A549 (cell line): Measurements from ENCODE around the gene VARS2. TPM values are rescaled to one million over a fixed set of nuclear protein-coding genes. Genes with fewer than 3 reads are reported as not detected.

ENCODE experiments used
- ATAC-seq, 2 experiments: fragments of 200-7000 bp in 1 of 2; fragments of >200 bp in 1 of 2; cut with Nextera tagmentation in 1 of 2; cut with Tn5 transposase in 1 of 2; 3 replicates each; pipeline versions ENCODE4 v1.8.0 to v1.9.1; 2018 to 2020; ENCODE audit warnings: mild to moderate bottlenecking in 1 of 2, moderate library complexity in 1 of 2
- CTCF ChIA-PET: fragments of 300-600 bp; sonication (Branson Sonifier 250); formaldehyde crosslinking; extraction: SDS; loops from one replicate; lab custom pipeline; 2021; ENCODE audit warnings: antibody characterized with exemption, inconsistent platforms; lab: Yijun Ruan, JAX
- POLR2A ChIA-PET: fragments of 350-600 bp; formaldehyde crosslinking; extraction: SDS; loops from one replicate; lab custom pipeline; 2021; ENCODE audit warnings: antibody characterized with exemption, inconsistent platforms; lab: Yijun Ruan, JAX
- DNase-seq, 2 experiments: peaks; one replicate each; pipeline versions ENCODE4 v3.0.0 to v3.0.0-alpha.2; 2011 to 2016; ENCODE audit warnings: low read depth in 1 of 2, low spot score in 1 of 2
- FAIRE-seq: peaks from 2 replicates; lab custom pipeline; 2011; peaks lifted over from hg19 to GRCh38; lab: Jason Lieb, UNC
- H3K27ac ChIP-seq, 2 experiments: fragments of >200 bp; sonication (Bioruptor Twin); formaldehyde crosslinking; 3 replicates each; pipeline ENCODE4 v1.5.1; 2016 to 2017
- H3K4me1 ChIP-seq: fragments of >200 bp; sonication (Bioruptor Twin); formaldehyde crosslinking; 3 replicates; pipeline ENCODE4 v1.6.1; 2016
- H3K4me2 ChIP-seq: fragments of >200 bp; sonication (Bioruptor Twin); formaldehyde crosslinking; 3 replicates; pipeline ENCODE4 v1.6.1; 2016
- H3K4me3 ChIP-seq: fragments of >200 bp; sonication (Bioruptor Twin); formaldehyde crosslinking; 3 replicates; pipeline ENCODE4 v1.5.1; 2016
- H3K9me3 ChIP-seq: fragments of >200 bp; sonication (Bioruptor Twin); formaldehyde crosslinking; 3 replicates; pipeline ENCODE4 v1.6.1; 2016
- BHLHE40 ChIP-seq: IDR thresholded peaks from 2 replicates; pipeline ENCODE4 v1.6.1; 2012; ENCODE audit warnings: low read depth, low read length, inconsistent platforms
- CBX2 ChIP-seq: fragments of 200-600 bp; sonication (generic); IDR thresholded peaks from 2 replicates; pipeline ENCODE4 v1.6.1; 2016; ENCODE audit warnings: low read depth, mild to moderate bottlenecking, borderline replicate concordance
- CBX8 ChIP-seq: fragments of 200-600 bp; sonication (generic); IDR thresholded peaks from 2 replicates; pipeline ENCODE4 v1.6.1; 2016
- CHD2 ChIP-seq: fragments of 150-350 bp; IDR thresholded peaks from 2 replicates; pipeline ENCODE4 v1.6.1; 2014; ENCODE audit warnings: low read length; ENCODE audit not compliant: partially characterized antibody
- EHMT2 ChIP-seq: fragments of 200-600 bp; sonication (generic); IDR thresholded peaks from 2 replicates; pipeline ENCODE4 v1.6.1; 2016; ENCODE audit warnings: antibody characterized with exemption, low read depth, mild to moderate bottlenecking, moderate library complexity
- FOSB ChIP-seq: fragments of 250-450 bp; sonication (Bioruptor Pico); IDR thresholded peaks from 2 replicates; pipeline ENCODE4 v1.5.0; 2020; ENCODE audit warnings: mild to moderate bottlenecking, moderate library complexity
- FOSL2 ChIP-seq, 2 experiments: fragments of 450-650 bp in 1 of 2; fragments of >200 bp in 1 of 2; sonication (Bioruptor Twin) in 1 of 2; formaldehyde crosslinking; IDR thresholded peaks; 2 replicates each; pipeline versions ENCODE4 v1.5.0 to v1.6.1; 2016 to 2020; ENCODE audit warnings: mild to moderate bottlenecking in 1 of 2, moderate library complexity in 1 of 2
- FOXS1 ChIP-seq: fragments of 250-450 bp; sonication (Bioruptor Pico); IDR thresholded peaks from 2 replicates; pipeline ENCODE4 v1.5.0; 2020; ENCODE audit warnings: mild to moderate bottlenecking, moderate library complexity
- GATA3 ChIP-seq: IDR thresholded peaks from 2 replicates; pipeline ENCODE4 v1.6.1; 2012; ENCODE audit warnings: borderline replicate concordance
- HEYL ChIP-seq: fragments of 250-450 bp; sonication (Bioruptor Pico); IDR thresholded peaks from 2 replicates; pipeline ENCODE4 v1.8.0; 2021; ENCODE audit warnings: mild to moderate bottlenecking, moderate library complexity
- HOXB13 ChIP-seq: fragments of 250-450 bp; sonication (Bioruptor Pico); IDR thresholded peaks from 2 replicates; pipeline ENCODE4 v1.5.0; 2020; ENCODE audit warnings: low read depth, mild to moderate bottlenecking, moderate library complexity
- HOXB5 ChIP-seq: fragments of 250-450 bp; sonication (Bioruptor Pico); IDR thresholded peaks from 2 replicates; pipeline ENCODE4 v1.5.0; 2020; ENCODE audit warnings: mild to moderate bottlenecking, moderate library complexity
- MAFK ChIP-seq: fragments of 450-650 bp; IDR thresholded peaks from 2 replicates; pipeline ENCODE4 v1.6.1; 2014; ENCODE audit not compliant: partially characterized antibody
- MAZ ChIP-seq: fragments of 150-350 bp; IDR thresholded peaks from 2 replicates; pipeline ENCODE4 v1.6.1; 2014; ENCODE audit warnings: antibody characterized with exemption, low read depth, low read length, borderline replicate concordance
- MYC ChIP-seq: IDR thresholded peaks from 2 replicates; pipeline ENCODE4 v1.6.1; 2012; ENCODE audit warnings: mild to moderate bottlenecking, inconsistent platforms, low read length, improper control_type of control experiment, borderline replicate concordance
- NFE2L2 ChIP-seq: fragments of 150-350 bp; conservative IDR thresholded peaks from 2 replicates; pipeline ENCODE4 v1.6.1; 2014; ENCODE audit warnings: low read length
- NR3C1 ChIP-seq: fragments of >200 bp; sonication (Bioruptor Twin); formaldehyde crosslinking; IDR thresholded peaks from 3 replicates; pipeline ENCODE4 v1.6.1; 2017
- POLR2AphosphoS2 ChIP-seq: conservative IDR thresholded peaks from 2 replicates; pipeline ENCODE4 v1.6.1; 2012; ENCODE audit warnings: low read length, improper control_type of control experiment, inconsistent platforms
- RCOR1 ChIP-seq: fragments of 150-350 bp; IDR thresholded peaks from 2 replicates; pipeline ENCODE4 v1.6.1; 2014; ENCODE audit warnings: antibody characterized with exemption, low read length, low read depth
- RNF2 ChIP-seq: fragments of 200-600 bp; sonication (generic); IDR thresholded peaks from 2 replicates; pipeline ENCODE4 v1.6.1; 2016; ENCODE audit warnings: low read depth, mild to moderate bottlenecking, antibody characterized with exemption, moderate library complexity, borderline replicate concordance
- SREBF2 ChIP-seq: fragments of 450-650 bp; IDR thresholded peaks from 2 replicates; pipeline ENCODE4 v1.6.1; 2014; ENCODE audit warnings: mild to moderate bottlenecking, moderate library complexity
- TP53 ChIP-seq: fragments of 250-450 bp; sonication (Bioruptor Pico); IDR thresholded peaks from 2 replicates; pipeline ENCODE4 v1.5.0; 2021; ENCODE audit warnings: mild to moderate bottlenecking, moderate library complexity
- ZC3H11A ChIP-seq: fragments of 450-650 bp; IDR thresholded peaks from 2 replicates; pipeline ENCODE4 v1.6.1; 2014; ENCODE audit warnings: antibody characterized with exemption, mild to moderate bottlenecking
- ZNF302 ChIP-seq: fragments of 250-450 bp; sonication (Bioruptor Pico); IDR thresholded peaks from 2 replicates; pipeline ENCODE4 v1.9.0; 2021; ENCODE audit warnings: inconsistent platforms, mild to moderate bottlenecking, moderate library complexity
- WGBS: methylation state at CpG from one replicate; pipeline ENCODE4 v1.1.6; 2017; ENCODE audit errors: missing lambda C conversion rate; 5-methylcytosine and 5-hydroxymethylcytosine counted together
- polyA plus RNA-seq, 4 experiments: library from polyadenylated mRNA; depleted of rRNA in 3 of 4; stranded (reverse); fragments of >200 nt; fragmentation: RNase III in 1 of 4; extraction: RNeasy Plus Mini Kit Qiagen cat#74134 plus additional on column Dnase treatment in 1 of 4; gene quantifications; 2 replicates in 3 of 4; 3 replicates in 1 of 4; pipeline ENCODE4 v1.2.3, GENCODE V29; 2011 to 2017
- TF ChIP-seq, protein P1 (sequence below): IDR thresholded peaks from 2 replicates; pipeline ENCODE4 v1.6.1; 2012
- TF ChIP-seq, protein P2 (sequence below): fragments of 250-450 bp; sonication (Bioruptor Pico); IDR thresholded peaks from 2 replicates; pipeline ENCODE4 v1.5.0; 2021; ENCODE audit warnings: mild to moderate bottlenecking, moderate library complexity, borderline replicate concordance
- TF ChIP-seq, protein P3 (sequence below): IDR thresholded peaks from 2 replicates; pipeline ENCODE4 v1.6.1; 2012
- TF ChIP-seq, protein P4 (sequence below): fragments of >200 bp; sonication (Bioruptor Twin); formaldehyde crosslinking; IDR thresholded peaks from 3 replicates; pipeline ENCODE4 v1.5.1; 2016
- TF ChIP-seq, protein P5 (sequence below): IDR thresholded peaks from 2 replicates; pipeline ENCODE4 v1.6.1; 2012; ENCODE audit warnings: low read depth, borderline replicate concordance

The VARS2 gene
- polyA plus RNA-seq, 2 of the 4 experiments (the other 2 are of a cell fraction), result 15.0 to 15.5 TPM

DNA sequence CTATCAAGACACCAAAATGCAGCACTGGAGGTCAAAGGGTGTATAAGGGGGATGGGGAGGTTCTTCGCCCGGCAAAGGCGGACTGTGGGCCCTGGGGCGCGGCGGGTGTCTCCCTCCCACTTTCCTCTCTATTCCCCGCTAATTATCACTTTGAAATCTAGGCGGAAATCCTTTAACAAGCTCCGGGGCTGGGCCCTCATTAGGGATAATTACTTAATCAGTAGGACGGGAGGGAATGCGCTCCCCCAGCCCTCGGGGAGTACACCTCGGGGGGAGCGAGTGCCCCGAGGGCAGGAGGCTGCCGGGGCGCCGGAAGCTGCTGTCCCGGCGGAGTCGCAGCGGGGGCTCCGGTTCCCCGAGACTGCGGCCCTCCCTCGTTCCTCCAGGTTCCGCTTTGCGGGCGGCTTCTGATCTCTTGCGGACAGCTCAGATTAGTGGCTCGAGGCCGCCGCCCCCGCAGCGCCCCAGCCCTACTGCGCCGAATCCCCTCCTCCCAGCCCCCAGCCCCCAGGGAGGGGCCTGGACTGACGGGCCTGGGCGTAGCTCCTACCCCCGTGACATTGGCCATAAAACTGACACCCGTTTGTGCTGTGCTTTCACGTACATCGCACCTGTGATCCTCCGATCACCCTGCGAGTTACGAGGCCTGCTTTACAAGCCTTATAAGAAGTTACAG is 41.5 kb downstream of the VARS2 start:
- CTCF ChIA-PET, result interaction anchor here (1.3 to 1.5 kb wide), 2 partner anchors 13 to 20 kb away, joined by 4 to 5 read pairs; no protein-coding TSS in a partner anchor
- Histone ChIP-seq H3K4me3 (no peak overlapping the region), H3K4me2 (no peak overlapping the region), H3K27ac (no peak overlapping the region)
- 86% methylated on average over 27 of the region's 46 CpGs for WGBS
- ATAC-seq (no peak), DNase-seq (no peak)
- TF ChIP-seq HOXB13 (CRISPR knock-in tag), result no peak
- TF ChIP-seq EHMT2, result no peak
- TF ChIP-seq, protein P1, sequence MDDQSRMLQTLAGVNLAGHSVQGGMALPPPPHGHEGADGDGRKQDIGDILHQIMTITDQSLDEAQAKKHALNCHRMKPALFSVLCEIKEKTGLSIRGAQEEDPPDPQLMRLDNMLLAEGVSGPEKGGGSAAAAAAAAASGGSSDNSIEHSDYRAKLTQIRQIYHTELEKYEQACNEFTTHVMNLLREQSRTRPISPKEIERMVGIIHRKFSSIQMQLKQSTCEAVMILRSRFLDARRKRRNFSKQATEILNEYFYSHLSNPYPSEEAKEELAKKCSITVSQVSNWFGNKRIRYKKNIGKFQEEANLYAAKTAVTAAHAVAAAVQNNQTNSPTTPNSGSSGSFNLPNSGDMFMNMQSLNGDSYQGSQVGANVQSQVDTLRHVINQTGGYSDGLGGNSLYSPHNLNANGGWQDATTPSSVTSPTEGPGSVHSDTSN, result no peak
- TF ChIP-seq HOXB5 (CRISPR knock-in tag), result no peak
- TF ChIP-seq CHD2, result no peak
- no peak for TF ChIP-seq FOSL2 (IDR thresholded peaks at IDR 0.05)
- TF ChIP-seq FOSL2 (CRISPR knock-in tag; IDR thresholded peaks at IDR 0.05), result no peak
- TF ChIP-seq ZNF302 (CRISPR knock-in tag), result no peak
- TF ChIP-seq CBX8, result no peak
- TF ChIP-seq FOSB, result no peak
- TF ChIP-seq GATA3, result no peak
- no peak for TF ChIP-seq MYC
- no peak for TF ChIP-seq RNF2
- TF ChIP-seq MAZ, result no peak
- TF ChIP-seq, protein P2, sequence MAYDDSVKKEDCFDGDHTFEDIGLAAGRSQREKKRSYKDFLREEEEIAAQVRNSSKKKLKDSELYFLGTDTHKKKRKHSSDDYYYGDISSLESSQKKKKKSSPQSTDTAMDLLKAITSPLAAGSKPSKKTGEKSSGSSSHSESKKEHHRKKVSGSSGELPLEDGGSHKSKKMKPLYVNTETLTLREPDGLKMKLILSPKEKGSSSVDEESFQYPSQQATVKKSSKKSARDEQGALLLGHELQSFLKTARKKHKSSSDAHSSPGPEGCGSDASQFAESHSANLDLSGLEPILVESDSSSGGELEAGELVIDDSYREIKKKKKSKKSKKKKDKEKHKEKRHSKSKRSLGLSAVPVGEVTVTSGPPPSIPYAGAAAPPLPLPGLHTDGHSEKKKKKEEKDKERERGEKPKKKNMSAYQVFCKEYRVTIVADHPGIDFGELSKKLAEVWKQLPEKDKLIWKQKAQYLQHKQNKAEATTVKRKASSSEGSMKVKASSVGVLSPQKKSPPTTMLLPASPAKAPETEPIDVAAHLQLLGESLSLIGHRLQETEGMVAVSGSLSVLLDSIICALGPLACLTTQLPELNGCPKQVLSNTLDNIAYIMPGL (CRISPR knock-in tag), result no peak
- TF ChIP-seq, all 56 proteins: peak for 0
- Histone ChIP-seq H3K4me1 (no peaks in the 10 kb centered on the region), H3K9me3 (no peaks in the 10 kb centered on the region)
- POLR2A ChIA-PET, result no interaction called here
- FAIRE-seq, result no peak

DNA sequence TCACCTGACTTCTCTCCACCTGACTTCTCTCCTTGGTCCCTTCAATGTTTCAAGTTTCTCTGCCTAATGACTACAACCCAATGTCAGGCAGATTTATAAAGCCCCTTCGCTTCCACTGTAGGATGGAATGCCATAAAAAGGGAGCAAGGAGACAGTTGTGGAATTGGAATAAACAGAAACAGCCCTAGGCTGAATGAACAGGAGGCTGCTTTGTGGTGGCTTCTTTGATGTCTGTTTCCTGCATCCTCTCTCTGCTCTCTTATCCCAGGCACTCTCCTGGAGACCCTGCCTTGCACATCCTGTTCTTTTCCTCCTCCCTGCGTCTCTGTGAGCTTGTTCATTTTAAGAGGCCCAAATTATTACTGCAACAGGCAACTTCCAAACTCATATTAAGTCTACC is 43.7 kb downstream of the VARS2 start:
- DNase-seq (no peak), ATAC-seq (no peak), FAIRE-seq (no peak)
- no peak overlapping the region for H3K27ac ChIP-seq
- H3K4me3 ChIP-seq, result no peak overlapping the region
- H3K9me3 ChIP-seq, result no peaks in the 10 kb centered on the region
- POLR2A ChIA-PET, result no interaction called here
- CTCF ChIA-PET, result interaction anchor here (0.7 to 0.8 kb wide), 2 partner anchors 42 to 84 kb away, joined by 3 read pairs; no protein-coding TSS in a partner anchor
- WGBS, result 84% methylated on average over 2 of the region's 2 CpGs
- TF ChIP-seq CHD2, result no peak
- TF ChIP-seq, protein P3, sequence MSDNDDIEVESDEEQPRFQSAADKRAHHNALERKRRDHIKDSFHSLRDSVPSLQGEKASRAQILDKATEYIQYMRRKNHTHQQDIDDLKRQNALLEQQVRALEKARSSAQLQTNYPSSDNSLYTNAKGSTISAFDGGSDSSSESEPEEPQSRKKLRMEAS, result no peak
- no peak for TF ChIP-seq MAFK
- no peak for TF ChIP-seq SREBF2
- TF ChIP-seq MAZ, result no peak
- no peak for TF ChIP-seq HOXB5 (CRISPR knock-in tag)
- no peak for TF ChIP-seq NFE2L2
- no peak for TF ChIP-seq CBX2
- TF ChIP-seq ZC3H11A, result no peak
- no peak for TF ChIP-seq POLR2AphosphoS2
- no peak for TF ChIP-seq TP53 (CRISPR knock-in tag)
- no peak for TF ChIP-seq HEYL (CRISPR knock-in tag)
- TF ChIP-seq MYC, result no peak
- TF ChIP-seq BHLHE40, result no peak
- TF ChIP-seq FOXS1 (CRISPR knock-in tag), result no peak
- TF ChIP-seq, protein P4, sequence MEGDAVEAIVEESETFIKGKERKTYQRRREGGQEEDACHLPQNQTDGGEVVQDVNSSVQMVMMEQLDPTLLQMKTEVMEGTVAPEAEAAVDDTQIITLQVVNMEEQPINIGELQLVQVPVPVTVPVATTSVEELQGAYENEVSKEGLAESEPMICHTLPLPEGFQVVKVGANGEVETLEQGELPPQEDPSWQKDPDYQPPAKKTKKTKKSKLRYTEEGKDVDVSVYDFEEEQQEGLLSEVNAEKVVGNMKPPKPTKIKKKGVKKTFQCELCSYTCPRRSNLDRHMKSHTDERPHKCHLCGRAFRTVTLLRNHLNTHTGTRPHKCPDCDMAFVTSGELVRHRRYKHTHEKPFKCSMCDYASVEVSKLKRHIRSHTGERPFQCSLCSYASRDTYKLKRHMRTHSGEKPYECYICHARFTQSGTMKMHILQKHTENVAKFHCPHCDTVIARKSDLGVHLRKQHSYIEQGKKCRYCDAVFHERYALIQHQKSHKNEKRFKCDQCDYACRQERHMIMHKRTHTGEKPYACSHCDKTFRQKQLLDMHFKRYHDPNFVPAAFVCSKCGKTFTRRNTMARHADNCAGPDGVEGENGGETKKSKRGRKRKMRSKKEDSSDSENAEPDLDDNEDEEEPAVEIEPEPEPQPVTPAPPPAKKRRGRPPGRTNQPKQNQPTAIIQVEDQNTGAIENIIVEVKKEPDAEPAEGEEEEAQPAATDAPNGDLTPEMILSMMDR, result no peak
- TF ChIP-seq, protein P5, sequence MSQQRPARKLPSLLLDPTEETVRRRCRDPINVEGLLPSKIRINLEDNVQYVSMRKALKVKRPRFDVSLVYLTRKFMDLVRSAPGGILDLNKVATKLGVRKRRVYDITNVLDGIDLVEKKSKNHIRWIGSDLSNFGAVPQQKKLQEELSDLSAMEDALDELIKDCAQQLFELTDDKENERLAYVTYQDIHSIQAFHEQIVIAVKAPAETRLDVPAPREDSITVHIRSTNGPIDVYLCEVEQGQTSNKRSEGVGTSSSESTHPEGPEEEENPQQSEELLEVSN, result no peak
- TF ChIP-seq NR3C1, result no peak
- no peak for TF ChIP-seq RCOR1
- H3K4me1 ChIP-seq, result no peaks in the 10 kb centered on the region
- no peak overlapping the region for H3K4me2 ChIP-seq
